ENCODE measurements around the gene NINJ2.
A peak's percentile ranks its signal among the peaks of the same experiment; 100 is the strongest.

NINJ2 gene

DNA sequence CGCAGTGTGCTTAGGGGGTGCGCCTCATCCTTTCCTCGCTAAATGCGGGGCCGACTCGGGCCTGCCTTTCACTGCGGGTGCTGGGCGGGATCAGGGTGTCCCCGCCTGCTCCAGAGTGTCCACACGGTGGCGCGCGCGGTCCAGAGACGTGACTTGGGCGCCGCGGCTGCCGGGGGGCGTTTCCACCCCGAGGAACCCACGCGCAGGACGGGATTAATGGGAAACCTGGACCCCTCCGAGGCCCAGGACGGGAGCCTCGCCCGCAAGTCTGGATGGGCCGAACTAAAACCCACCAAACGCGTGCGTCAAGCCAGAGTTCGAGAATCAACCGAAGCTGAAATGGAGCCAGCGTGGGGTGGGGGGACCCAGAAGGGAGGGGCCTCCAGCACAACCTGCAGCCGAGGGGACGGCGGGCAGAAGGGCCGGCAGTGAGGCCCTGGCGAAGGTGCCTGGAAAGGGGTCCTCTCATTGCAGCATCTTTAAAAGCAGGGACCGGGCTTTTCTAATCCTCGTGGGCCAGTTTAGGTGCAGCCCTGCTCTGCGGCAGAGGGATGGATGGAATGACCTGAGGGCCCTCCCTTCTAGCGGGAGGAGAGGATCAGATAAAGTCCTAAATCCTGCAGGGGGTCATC is 93.3 kb downstream of the NINJ2 start:
- Histone ChIP-seq H3K4me2 (ENCODE audit: low read depth, low read length, poor library complexity, severe bottlenecking) (peak overlapping the region; percentile 85), H3K4me1 (ENCODE audit: insufficient read depth, low read length, poor library complexity, severe bottlenecking) (peaks cover 47% of the 10 kb centered on the region), H3K9me2 (replicated peaks; ENCODE audit: low read depth, low read length) (no peaks in the 10 kb centered on the region), H3K9ac (ENCODE audit: low read depth, low read length, poor library complexity, severe bottlenecking) (peak overlapping the region; percentile 58), H3K36me3 (ENCODE audit: insufficient read depth, low read length) (no peaks in the 10 kb centered on the region), H3F3A (ENCODE audit: low read depth) (peaks cover 3% of the 10 kb centered on the region; the same call in 1 of the 2 replicates), H3K79me2 (ENCODE audit: insufficient read depth, low read length) (peaks cover 15% of the 10 kb centered on the region; the same call in 1 of the 2 replicates), H3K9me3 (ENCODE audit: insufficient read depth, low read depth, low read length) (no peaks in the 10 kb centered on the region), H3K27me3 (ENCODE audit: insufficient read depth, low read length, poor library complexity, severe bottlenecking) (no peaks in the 10 kb centered on the region), H3K4me3 (ENCODE audit: low read length, poor library complexity, severe bottlenecking) (peak overlapping the region; percentile 75), H2AFZ (ENCODE audit: low read length) (peak overlapping the region; percentile 62), H4K20me1 (ENCODE audit: insufficient read depth, low read length, poor library complexity, severe bottlenecking) (no peaks in the 10 kb centered on the region)
- TF ChIP-seq CTCF (conservative IDR thresholded peaks at IDR 0.05; ENCODE audit: low read length) = peak; percentile 89
- TF ChIP-seq EZH2phosphoT487 (IDR thresholded peaks at IDR 0.05; ENCODE audit: borderline replicate concordance) = no peak

DNA sequence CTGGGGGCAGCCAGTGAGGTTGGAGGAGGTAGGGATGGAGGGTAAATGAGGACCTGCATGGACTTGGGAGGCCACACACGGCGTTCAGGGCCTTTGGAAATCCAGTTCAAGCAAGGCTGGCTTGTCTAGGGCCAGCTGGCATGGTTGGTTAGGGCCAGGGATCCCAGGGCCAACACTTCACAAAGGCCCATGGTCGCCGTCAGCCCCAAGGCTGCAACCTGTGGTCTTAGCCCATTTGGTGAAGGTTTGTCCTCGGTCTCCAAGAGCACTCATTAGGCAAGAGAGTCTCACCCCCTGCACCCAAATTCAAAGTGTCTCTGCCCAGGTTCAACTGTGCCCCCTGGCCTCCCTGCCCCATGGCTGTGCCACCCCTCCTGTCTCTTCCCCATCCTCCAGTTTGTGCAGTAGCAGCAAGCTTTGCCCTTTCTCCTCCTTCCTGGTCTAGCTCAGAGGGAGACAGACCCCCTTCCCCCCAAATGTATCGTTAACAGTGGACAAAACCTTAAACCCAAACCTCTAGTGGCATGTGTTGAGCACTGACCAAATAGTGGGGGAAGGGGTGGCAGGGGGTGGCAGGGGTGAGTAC is 94.1 kb downstream of the NINJ2 start:
- no peaks in the 10 kb centered on the region for H3K27me3 ChIP-seq (ENCODE audit: insufficient read depth, low read length, poor library complexity, severe bottlenecking)
- peak overlapping the region; percentile 58 for H3K9ac ChIP-seq (ENCODE audit: low read depth, low read length, poor library complexity, severe bottlenecking)
- no peaks in the 10 kb centered on the region for H3K9me3 ChIP-seq (ENCODE audit: insufficient read depth, low read depth, low read length)
- TF ChIP-seq CTCF (conservative IDR thresholded peaks at IDR 0.05; ENCODE audit: low read length) (no peak), EZH2phosphoT487 (IDR thresholded peaks at IDR 0.05; ENCODE audit: borderline replicate concordance) (no peak)
- H3K9me2 ChIP-seq (replicated peaks; ENCODE audit: low read depth, low read length) = no peaks in the 10 kb centered on the region
- H3F3A ChIP-seq (ENCODE audit: low read depth) = peaks cover 3% of the 10 kb centered on the region; the same call in 1 of the 2 replicates
- H3K36me3 ChIP-seq (ENCODE audit: insufficient read depth, low read length) = no peaks in the 10 kb centered on the region
- peak overlapping the region; percentile 75 for H3K4me3 ChIP-seq (ENCODE audit: low read length, poor library complexity, severe bottlenecking)
- no peaks in the 10 kb centered on the region for H4K20me1 ChIP-seq (ENCODE audit: insufficient read depth, low read length, poor library complexity, severe bottlenecking)
- peaks cover 18% of the 10 kb centered on the region; the same call in 1 of the 2 replicates for H3K79me2 ChIP-seq (ENCODE audit: insufficient read depth, low read length)
- peak overlapping the region; percentile 85 for H3K4me2 ChIP-seq (ENCODE audit: low read depth, low read length, poor library complexity, severe bottlenecking)
- H3K4me1 ChIP-seq (ENCODE audit: insufficient read depth, low read length, poor library complexity, severe bottlenecking) = peaks cover 49% of the 10 kb centered on the region
- H2AFZ ChIP-seq (ENCODE audit: low read length) = peak overlapping the region; percentile 62

DNA sequence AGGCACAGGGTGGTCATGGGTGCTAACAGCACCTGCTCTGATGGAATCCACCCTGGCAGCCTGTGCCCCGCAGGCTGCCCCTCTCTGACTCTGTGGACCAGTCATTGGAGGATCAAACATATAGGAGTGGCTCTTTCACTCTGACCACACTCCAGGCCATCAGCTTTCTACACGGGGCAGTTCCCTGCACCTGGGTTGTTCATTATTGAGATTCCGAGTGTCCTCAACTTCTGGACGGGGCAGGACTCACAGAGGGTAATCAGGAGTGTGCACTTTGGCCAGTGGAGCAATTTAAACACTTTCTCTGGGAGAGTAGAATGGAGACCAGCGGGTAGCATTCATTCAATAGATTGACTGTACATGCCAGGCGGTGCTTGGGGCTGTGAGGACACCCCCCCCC is 94.8 kb downstream of the NINJ2 start:
- peaks cover 55% of the 10 kb centered on the region for H3K4me1 ChIP-seq (ENCODE audit: insufficient read depth, low read length, poor library complexity, severe bottlenecking)
- TF ChIP-seq EZH2phosphoT487 (IDR thresholded peaks at IDR 0.05; ENCODE audit: borderline replicate concordance) (no peak), CTCF (conservative IDR thresholded peaks at IDR 0.05; ENCODE audit: low read length) (no peak)

More for the DNA sequence above, 94.8 kb downstream of the NINJ2 start:
- Histone ChIP-seq H3K79me2 (ENCODE audit: insufficient read depth, low read length) (peaks cover 19% of the 10 kb centered on the region; the same call in 1 of the 2 replicates), H3K4me2 (ENCODE audit: low read depth, low read length, poor library complexity, severe bottlenecking) (no peak overlapping the region), H3K4me3 (ENCODE audit: low read length, poor library complexity, severe bottlenecking) (no peak overlapping the region), H3K36me3 (ENCODE audit: insufficient read depth, low read length) (no peaks in the 10 kb centered on the region), H3F3A (ENCODE audit: low read depth) (peaks cover 7% of the 10 kb centered on the region; the same call in 1 of the 2 replicates), H2AFZ (ENCODE audit: low read length) (no peak overlapping the region), H3K27me3 (ENCODE audit: insufficient read depth, low read length, poor library complexity, severe bottlenecking) (no peaks in the 10 kb centered on the region), H3K9me3 (ENCODE audit: insufficient read depth, low read depth, low read length) (no peaks in the 10 kb centered on the region), H3K9ac (ENCODE audit: low read depth, low read length, poor library complexity, severe bottlenecking) (no peak overlapping the region), H4K20me1 (ENCODE audit: insufficient read depth, low read length, poor library complexity, severe bottlenecking) (no peaks in the 10 kb centered on the region), H3K9me2 (replicated peaks; ENCODE audit: low read depth, low read length) (no peaks in the 10 kb centered on the region)
